Body of pancreas (tissue), 4 donors: ENCODE data around the gene CCL20. TPM values are rescaled to one million over a fixed set of nuclear protein-coding genes. Genes with fewer than 3 reads are reported as not detected.

Source experiments
- ATAC-seq: fragments of 150-250 bp; one replicate; pipeline ENCODE4 v1.9.1; 2016
- DNase-seq, 4 donors: peaks; one replicate each; pipeline ENCODE4 v3.0.0-alpha.2; 2019
- H3K27ac ChIP-seq, 4 donors: fragments of 200-600 bp; sonication (generic); 1 replicate in 3 of 4; 2 replicates in 1 of 4; pipeline versions ENCODE4 v1.5.1 to v1.6.1; 2016 to 2019; ENCODE audit warnings: mild to moderate bottlenecking in 1 of 4, mixed read lengths in 1 of 4, moderate library complexity in 1 of 4
- H3K27me3 ChIP-seq, 2 donors: fragments of 200-600 bp; sonication (generic); one replicate each; pipeline ENCODE4 v1.6.0; 2016; ENCODE audit warnings: mild to moderate bottlenecking in 1 of 2
- H3K36me3 ChIP-seq, 2 donors: fragments of 200-600 bp; sonication (generic); replicated peaks in 1 of 2; 2 replicates each; pipeline ENCODE4 v1.5.1; 2016; ENCODE audit warnings: low read depth in 2 of 2; ENCODE audit not compliant: insufficient read depth in 1 of 2
- H3K4me1 ChIP-seq: fragments of 200-600 bp; sonication (generic); one replicate; pipeline ENCODE4 v1.6.0; 2016
- H3K4me3 ChIP-seq, 2 donors: fragments of 200-600 bp; sonication (generic); 1 replicate in 1 of 2; 2 replicates in 1 of 2; pipeline ENCODE4 v1.5.1; 2016 to 2019
- H3K9me3 ChIP-seq, 3 donors: fragments of 200-600 bp; sonication (generic); 1 replicate in 2 of 3; 2 replicates in 1 of 3; pipeline ENCODE4 v1.5.1; 2016
- CTCF ChIP-seq, 7 experiments: fragments of 450-650 bp in 4 of 7; fragments of 200-600 bp in 3 of 7; sonication (generic) in 3 of 7; IDR thresholded peaks; one replicate each; pipeline ENCODE4 v1.5.1; 2016 to 2019; ENCODE audit warnings: antibody characterized with exemption in 7 of 7
- POLR2A ChIP-seq, 3 donors: fragments of 450-650 bp; IDR thresholded peaks; one replicate each; pipeline ENCODE4 v1.6.1; 2016; ENCODE audit warnings: antibody characterized with exemption in 3 of 3, mild to moderate bottlenecking in 2 of 3
- WGBS, 2 donors: methylation state at CpG; one replicate each; pipeline ENCODE4 v1.1.5; 2017; 5-methylcytosine and 5-hydroxymethylcytosine counted together
- intact Hi-C: fragments of 100-400 bp; cut with DNase I; formaldehyde crosslinking; loops from one replicate; pipeline ENCODE4 v1.15.1; 2023
- total RNA-seq, 2 donors: library from RNA; depleted of rRNA; stranded (reverse); fragments of >200 nt; gene quantifications; one replicate each; pipeline ENCODE4 v1.1.0, GENCODE V29; 2016

The CCL20 gene
- total RNA-seq, 2 donors from 2014 or later: 2.6 TPM; not detected in 1

GRCh38 chr2:227772197-227772661 is 41.4 kb upstream of the CCL20 start:
- ATAC-seq: no peak
- no peak for DNase-seq
- H3K9me3 ChIP-seq: no peaks in the 10 kb centered on the region
- H3K27me3 ChIP-seq: no peaks in the 10 kb centered on the region
- no peak overlapping the region for H3K27ac ChIP-seq
- 55 to 68% methylated on average over 5 of the region's 5 CpGs for WGBS, 2 donors
- no peak for TF ChIP-seq POLR2A (IDR thresholded peaks at IDR 0.05)
- TF ChIP-seq CTCF (IDR thresholded peaks at IDR 0.05): no peak
- no peaks in the 10 kb centered on the region for H3K4me1 ChIP-seq
- H3K4me3 ChIP-seq: no peak overlapping the region
- no peaks in the 10 kb centered on the region for H3K36me3 ChIP-seq
- intact Hi-C loops: no loop called here

GRCh38 chr2:227772932-227773331 is 40.7 kb upstream of the CCL20 start:
- WGBS, 2 donors: 38 to 48% methylated on average over 2 of the region's 2 CpGs
- DNase-seq: no peak
- ATAC-seq: no peak
- Histone ChIP-seq H3K4me1 (no peaks in the 10 kb centered on the region), H3K27ac (no peak overlapping the region), H3K4me3 (no peak overlapping the region), H3K27me3 (no peaks in the 10 kb centered on the region), H3K36me3 (no peaks in the 10 kb centered on the region), H3K9me3 (no peaks in the 10 kb centered on the region)
- intact Hi-C loops: no loop called here
- TF ChIP-seq CTCF (IDR thresholded peaks at IDR 0.05) (no peak), POLR2A (IDR thresholded peaks at IDR 0.05) (no peak)

- H3K27me3 ChIP-seq: no peaks in the 10 kb centered on the region
- no peak for ATAC-seq
- intact Hi-C loops: no loop called here
- DNase-seq: no peak
- no peaks in the 10 kb centered on the region for H3K36me3 ChIP-seq
- H3K4me1 ChIP-seq: no peaks in the 10 kb centered on the region
- no peaks in the 10 kb centered on the region for H3K9me3 ChIP-seq
- no peak overlapping the region for H3K4me3 ChIP-seq
- WGBS, 2 donors: 17 to 21% methylated on average over 15 of the region's 15 CpGs
- no peak overlapping the region for H3K27ac ChIP-seq
- peak in 3 of 7 experiments; percentile 12 to 19 (median 17) for TF ChIP-seq CTCF (IDR thresholded peaks at IDR 0.05)
- TF ChIP-seq POLR2A (IDR thresholded peaks at IDR 0.05): no peak
These were observed 39.5 kb upstream of the CCL20 start for GRCh38 chr2:227774011-227774624.

- DNase-seq: no peak
- H3K36me3 ChIP-seq: no peaks in the 10 kb centered on the region
- no peak for TF ChIP-seq POLR2A (IDR thresholded peaks at IDR 0.05)
- TF ChIP-seq CTCF (IDR thresholded peaks at IDR 0.05): no peak
- no peaks in the 10 kb centered on the region for H3K27me3 ChIP-seq
- no peaks in the 10 kb centered on the region for H3K4me1 ChIP-seq
- intact Hi-C loops: no loop called here
- WGBS, 2 donors: 67 to 69% methylated on average over 6 of the region's 6 CpGs
- H3K9me3 ChIP-seq: no peaks in the 10 kb centered on the region
- no peak for ATAC-seq
- no peak overlapping the region for H3K27ac ChIP-seq
- H3K4me3 ChIP-seq: no peak overlapping the region
These were observed 38.5 kb upstream of the CCL20 start for GRCh38 chr2:227774895-227775842.
